ENCODE results near the gene WDSUB1.

The WDSUB1 gene

GRCh38 chr2:159265171-159265576, 21.3 kb downstream of the WDSUB1 start:
- no peak for DNase-seq

GRCh38 chr2:159262904-159263303, 23.6 kb downstream of the WDSUB1 start:
- DNase-seq = no peak

GRCh38 chr2:159262226-159262625, 24.3 kb downstream of the WDSUB1 start:
- no peak for DNase-seq

GRCh38 chr2:159256159-159256558, 30.3 kb downstream of the WDSUB1 start:
- DNase-seq = no peak

GRCh38 chr2:159252905-159253304, 33.6 kb downstream of the WDSUB1 start:
- no peak for DNase-seq

- DNase-seq = no peak
Observed at GRCh38 chr2:159251296-159252173, 35.0 kb downstream of the WDSUB1 start.

- DNase-seq = no peak
Observed at GRCh38 chr2:159249990-159250715, 36.4 kb downstream of the WDSUB1 start.

GRCh38 chr2:159246325-159246988, 40.0 kb downstream of the WDSUB1 start:
- no peak for DNase-seq

- no peak for DNase-seq
Observed at GRCh38 chr2:159243529-159243928, 43.0 kb downstream of the WDSUB1 start.

GRCh38 chr2:159234868-159235267, 51.6 kb downstream of the WDSUB1 start:
- DNase-seq = no peak

- DNase-seq = no peak
Observed at GRCh38 chr2:159232456-159233170, 53.9 kb downstream of the WDSUB1 start.

- DNase-seq = no peak
Observed at GRCh38 chr2:159230145-159230877, 56.2 kb downstream of the WDSUB1 start.

GRCh38 chr2:159229476-159230144, 56.9 kb downstream of the WDSUB1 start:
- DNase-seq = no peak

- no peak for DNase-seq
Observed at GRCh38 chr2:159228081-159228581, 58.4 kb downstream of the WDSUB1 start.

- no peak for DNase-seq
Observed at GRCh38 chr2:159227467-159227866, 59.0 kb downstream of the WDSUB1 start.

- no peak for DNase-seq
Observed at GRCh38 chr2:159226608-159227385, 59.7 kb downstream of the WDSUB1 start.

- no peak for DNase-seq
Observed at GRCh38 chr2:159226059-159226461, 60.4 kb downstream of the WDSUB1 start.

- no peak for DNase-seq
Observed at GRCh38 chr2:159225025-159226016, 61.2 kb downstream of the WDSUB1 start.

All from activated CD4-positive, alpha-beta T cell treated with anti-CD3 and anti-CD28 coated beads for 1 hour (primary cell).